GM21390 (cell line): ENCODE data around the gene UNC80.
A peak's percentile ranks its signal among the peaks of the same experiment; 100 is the strongest.
"Not testable (repeated sequence)": the region's sequence is repeated elsewhere in the genome, so short reads cannot be mapped to it uniquely, and the experiment has no call there.

Source experiments
- ATAC-seq: cut with Tn5 transposase; IDR thresholded peaks from one replicate; pipeline ENCODE4 v1.9.1; 2021; ENCODE audit not compliant: unreplicated experiment

Gene UNC80

GRCh38 chr2:209771474-209772289 lies at the start of gene UNC80:
Gene UNC80 (plus strand): TSS chr2:209771832. CDS start chr2:209772073, 241 bp downstream.
- ATAC-seq: no peak

- ATAC-seq: no peak
These were observed 45.3 kb upstream of the UNC80 start for GRCh38 chr2:209726311-209726710.

- no peak for ATAC-seq
These were observed 44.6 kb upstream of the UNC80 start for GRCh38 chr2:209727077-209727476.

- no peak for ATAC-seq
These were observed 36.8 kb upstream of the UNC80 start for GRCh38 chr2:209734805-209735204.

- no peak for ATAC-seq
These were observed 29.7 kb upstream of the UNC80 start for GRCh38 chr2:209741953-209742352.

- no peak for ATAC-seq
These were observed 18.6 kb upstream of the UNC80 start for GRCh38 chr2:209753020-209753419.

GRCh38 chr2:209757163-209757562 lies 14.5 kb upstream of the UNC80 start:
- no peak for ATAC-seq

- ATAC-seq: no peak
These were observed 10.1 kb upstream of the UNC80 start for GRCh38 chr2:209761566-209761965.

GRCh38 chr2:209762563-209762962 lies 9.1 kb upstream of the UNC80 start:
- ATAC-seq: no peak

GRCh38 chr2:209763106-209763505 lies 8.5 kb upstream of the UNC80 start:
- no peak for ATAC-seq

- ATAC-seq: no peak
These were observed 5.0 kb upstream of the UNC80 start for GRCh38 chr2:209766613-209767012.

GRCh38 chr2:209767316-209767715 lies 4.3 kb upstream of the UNC80 start:
- no peak for ATAC-seq

- no peak for ATAC-seq
These were observed 3.1 kb upstream of the UNC80 start for GRCh38 chr2:209768557-209768956.

GRCh38 chr2:209772290-209772685 lies 656 bp downstream of the UNC80 start:
- ATAC-seq: no peak

GRCh38 chr2:209773377-209773776 lies 1.7 kb downstream of the UNC80 start:
- no peak for ATAC-seq

GRCh38 chr2:209787416-209787815 lies 15.8 kb downstream of the UNC80 start:
- ATAC-seq: no peak

GRCh38 chr2:209788925-209789324 lies 17.3 kb downstream of the UNC80 start:
- ATAC-seq: no peak

- peak; percentile 53 for ATAC-seq
These were observed 18.6 kb downstream of the UNC80 start for GRCh38 chr2:209790066-209790728.

GRCh38 chr2:209791151-209791550 lies 19.5 kb downstream of the UNC80 start:
- no peak for ATAC-seq

- ATAC-seq: not testable (repeated sequence)
These were observed 23.8 kb downstream of the UNC80 start for GRCh38 chr2:209795425-209795824.

GRCh38 chr2:209805351-209805750 lies 33.7 kb downstream of the UNC80 start:
- no peak for ATAC-seq

- ATAC-seq: no peak
These were observed 34.7 kb downstream of the UNC80 start for GRCh38 chr2:209806318-209806717.
